Transverse colon (tissue), 4 donors: ENCODE measurements around the gene ELOVL3. TPM values are rescaled to one million over a fixed set of nuclear protein-coding genes. Genes with fewer than 3 reads are reported as not detected.
A peak's percentile ranks its signal among the peaks of the same experiment; 100 is the strongest.
"Not testable (repeated sequence)": the region's sequence is repeated elsewhere in the genome, so short reads cannot be mapped to it uniquely, and the experiment has no call there.

Experiments
- DNase-seq: peaks from one replicate; pipeline ENCODE4 v3.0.0-alpha.2; 2019
- H3K27ac ChIP-seq, 4 donors: fragments of 200-600 bp; sonication (generic); 2 replicates each; pipeline ENCODE4 v1.5.1; 2016 to 2018; ENCODE audit warnings: inconsistent platforms in 4 of 4
- H3K27me3 ChIP-seq: fragments of 200-600 bp; sonication (generic); 2 replicates; pipeline ENCODE4 v1.5.1; 2017; ENCODE audit warnings: inconsistent platforms
- H3K36me3 ChIP-seq, 4 donors: fragments of 200-600 bp; sonication (generic); 2 replicates each; pipeline ENCODE4 v1.5.1; 2017 to 2019; ENCODE audit warnings: inconsistent platforms in 4 of 4
- H3K4me1 ChIP-seq, 4 donors: fragments of 200-600 bp; sonication (generic); 2 replicates each; pipeline ENCODE4 v1.5.1; 2017 to 2020; ENCODE audit warnings: inconsistent platforms in 4 of 4
- H3K4me3 ChIP-seq, 4 donors: fragments of 200-600 bp; sonication (generic); 1 replicate in 1 of 4; 2 replicates in 3 of 4; pipeline versions ENCODE4 v1.5.1 to v1.6.1; 2017 to 2019; ENCODE audit warnings: inconsistent platforms in 4 of 4
- H3K9me3 ChIP-seq, 2 donors: fragments of 200-600 bp; sonication (generic); 2 replicates each; pipeline ENCODE4 v1.5.1; 2017 to 2019; ENCODE audit warnings: inconsistent platforms in 2 of 2
- EP300 ChIP-seq: sonication (generic); formaldehyde crosslinking; IDR thresholded peaks from one replicate; pipeline ENCODE4 v1.6.1; 2017; ENCODE audit warnings: antibody characterized with exemption, low read depth
- POLR2A ChIP-seq: fragments of 450-650 bp; IDR thresholded peaks from one replicate; pipeline ENCODE4 v1.6.1; 2016; ENCODE audit warnings: antibody characterized with exemption, mild to moderate bottlenecking, moderate library complexity
- POLR2AphosphoS5 ChIP-seq, 3 donors: sonication (generic); formaldehyde crosslinking; IDR thresholded peaks; one replicate each; pipeline ENCODE4 v1.6.1; 2016; ENCODE audit warnings: antibody characterized with exemption in 3 of 3
- WGBS, 2 donors: methylation state at CpG; one replicate each; pipeline ENCODE4 v1.1.5; 2018; ENCODE audit warnings: low coverage in 1 of 2; 5-methylcytosine and 5-hydroxymethylcytosine counted together
- in situ Hi-C, 4 donors: fragments of 200-750 bp; cut with MboI; loops; one replicate each; pipeline versions ENCODE4 v1.15.0 to v1.15.1; 2017; ENCODE audit warnings: low sequenced_read_pairs in 3 of 4, low pct_ligation_motif_present in 1 of 4, low pct_unique_long_range_greater_than_20kb in 1 of 4
- intact Hi-C: fragments of 100-400 bp; cut with DNase I; formaldehyde crosslinking; loops from one replicate; pipeline ENCODE4 v1.15.1; 2023; ENCODE audit warnings: low total_unique reads
- total RNA-seq, 4 donors: library from RNA; depleted of rRNA; stranded (reverse); fragments of >200 nt; gene quantifications; one replicate each; pipeline ENCODE4 v1.1.0, GENCODE V29; 2016
- TF ChIP-seq, protein P1 (sequence below), 5 experiments: fragments of 200-600 bp in 3 of 5; fragments of 450-650 bp in 2 of 5; sonication (generic) in 3 of 5; IDR thresholded peaks; 1 replicate in 2 of 5; 2 replicates in 3 of 5; pipeline ENCODE4 v1.5.1; 2016 to 2017; ENCODE audit warnings: antibody characterized with exemption in 5 of 5, inconsistent platforms in 3 of 5, mild to moderate bottlenecking in 2 of 5, moderate library complexity in 1 of 5

ELOVL3 gene
- total RNA-seq, 4 donors from 2014 or later = not detected

DNA sequence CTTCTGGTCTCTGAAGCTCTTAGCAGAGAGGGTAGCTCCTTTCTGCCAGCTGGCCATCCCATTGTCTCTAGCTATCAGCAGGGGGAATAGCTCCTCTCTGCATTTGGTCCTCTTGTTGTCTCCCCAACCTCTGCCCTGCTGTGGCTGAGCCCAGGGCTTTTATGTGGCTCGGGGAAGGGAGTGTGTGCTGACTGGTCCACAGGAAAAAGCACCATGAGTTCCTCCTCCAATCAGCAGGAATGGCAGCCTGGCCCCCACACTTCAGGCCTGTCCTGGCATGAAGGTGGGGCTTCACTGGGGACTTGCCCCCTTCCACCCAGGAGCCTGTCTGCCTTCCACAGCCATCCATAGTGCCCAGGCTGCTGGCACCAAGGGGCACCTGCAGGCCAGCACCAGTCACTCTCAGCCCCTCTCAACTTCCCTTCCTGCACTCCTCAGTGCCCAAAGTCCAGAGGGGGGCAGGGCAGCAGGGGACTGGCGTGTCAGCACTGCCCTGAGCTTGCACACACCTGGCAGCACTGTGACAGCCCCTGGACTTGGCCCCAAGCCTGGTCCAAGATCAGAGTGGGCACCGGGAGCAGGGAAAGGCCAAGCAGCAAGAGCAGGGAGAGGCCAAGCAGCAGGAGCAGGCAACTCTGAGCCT, 37.7 kb upstream of the ELOVL3 start:
- peak overlapping the region in 1 of 4 donors; percentile 42 for H3K27ac ChIP-seq
- WGBS, 2 donors = 66% methylated on average over 3 of the region's 3 CpGs; no CpG with 5 or more reads in 1 of the 2 donors
- no peak for TF ChIP-seq POLR2AphosphoS5 (IDR thresholded peaks at IDR 0.05)
- no peak for TF ChIP-seq POLR2A
- TF ChIP-seq, protein P1, sequence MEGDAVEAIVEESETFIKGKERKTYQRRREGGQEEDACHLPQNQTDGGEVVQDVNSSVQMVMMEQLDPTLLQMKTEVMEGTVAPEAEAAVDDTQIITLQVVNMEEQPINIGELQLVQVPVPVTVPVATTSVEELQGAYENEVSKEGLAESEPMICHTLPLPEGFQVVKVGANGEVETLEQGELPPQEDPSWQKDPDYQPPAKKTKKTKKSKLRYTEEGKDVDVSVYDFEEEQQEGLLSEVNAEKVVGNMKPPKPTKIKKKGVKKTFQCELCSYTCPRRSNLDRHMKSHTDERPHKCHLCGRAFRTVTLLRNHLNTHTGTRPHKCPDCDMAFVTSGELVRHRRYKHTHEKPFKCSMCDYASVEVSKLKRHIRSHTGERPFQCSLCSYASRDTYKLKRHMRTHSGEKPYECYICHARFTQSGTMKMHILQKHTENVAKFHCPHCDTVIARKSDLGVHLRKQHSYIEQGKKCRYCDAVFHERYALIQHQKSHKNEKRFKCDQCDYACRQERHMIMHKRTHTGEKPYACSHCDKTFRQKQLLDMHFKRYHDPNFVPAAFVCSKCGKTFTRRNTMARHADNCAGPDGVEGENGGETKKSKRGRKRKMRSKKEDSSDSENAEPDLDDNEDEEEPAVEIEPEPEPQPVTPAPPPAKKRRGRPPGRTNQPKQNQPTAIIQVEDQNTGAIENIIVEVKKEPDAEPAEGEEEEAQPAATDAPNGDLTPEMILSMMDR (IDR thresholded peaks at IDR 0.05) = no peak
- TF ChIP-seq EP300 = no peak
- H3K4me1 ChIP-seq = peaks cover 6 to 15% (median 11%) of the 10 kb centered on the region in 4 donors
- H3K36me3 ChIP-seq = no peaks in the 10 kb centered on the region
- peak; percentile 30 for DNase-seq
- no peaks in the 10 kb centered on the region for H3K27me3 ChIP-seq
- in situ Hi-C loops (no loop called here), intact Hi-C loops (no loop called here)
- peaks cover 0 to 8% of the 10 kb centered on the region in 2 donors for H3K9me3 ChIP-seq
- no peak overlapping the region for H3K4me3 ChIP-seq

DNA sequence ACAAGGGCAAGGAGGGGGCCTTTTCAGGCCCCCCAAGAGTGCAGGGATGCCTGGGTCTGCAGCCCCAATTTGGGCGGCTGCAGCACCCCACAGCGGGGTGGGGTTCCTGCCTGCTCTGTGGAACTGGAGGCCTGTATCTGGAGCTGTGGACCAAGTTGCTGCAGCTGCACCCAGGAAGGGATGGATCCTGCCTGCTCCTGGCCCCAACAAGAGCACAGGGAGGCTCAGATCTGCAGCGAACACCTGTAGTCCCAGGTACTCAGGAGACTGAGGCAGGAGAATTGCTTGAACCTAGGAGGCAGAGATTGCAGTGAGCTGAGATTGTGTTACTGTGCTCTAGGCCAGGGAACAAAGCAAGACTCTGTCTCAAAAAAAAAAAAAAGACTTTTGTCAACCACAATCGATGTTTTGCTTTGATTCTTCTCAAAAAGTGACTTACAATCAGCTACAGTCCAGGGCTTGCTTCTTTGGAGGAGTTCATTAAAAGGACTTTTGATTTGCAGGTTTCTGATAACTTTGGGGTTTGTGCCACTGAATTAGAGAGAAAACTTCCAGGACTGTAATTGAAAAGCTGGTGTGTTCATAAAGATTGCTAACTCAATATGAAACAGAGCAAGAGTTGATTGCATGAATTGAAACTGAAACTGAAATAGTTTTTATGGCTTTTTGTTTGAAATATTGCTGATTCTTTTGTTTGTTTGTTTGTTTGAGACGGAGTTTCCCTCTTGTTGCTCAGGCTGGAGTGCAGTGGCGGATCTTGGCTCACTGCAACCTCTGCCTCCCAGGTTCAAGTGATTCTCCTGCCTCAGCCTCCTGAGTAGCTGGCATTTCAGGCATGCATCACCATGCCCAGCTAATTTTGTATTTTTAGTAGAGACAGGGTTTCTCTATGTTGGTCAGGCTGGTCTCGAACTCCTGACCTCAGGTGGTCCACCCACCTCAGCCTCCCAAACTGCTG, 36.9 kb upstream of the ELOVL3 start:
- WGBS, 2 donors = 33 to 45% methylated on average over 4 to 6 of the region's 7 CpGs
- H3K36me3 ChIP-seq, intact Hi-C loops, in situ Hi-C loops, DNase-seq, H3K27me3 ChIP-seq, H3K9me3 ChIP-seq: not testable (repeated sequence)
- H3K27ac ChIP-seq = peak overlapping the region in 2 of 4 donors; percentile 35 to 42
- peak overlapping the region in 1 of 4 donors; percentile 10 for H3K4me3 ChIP-seq
- peaks cover 6 to 15% (median 11%) of the 10 kb centered on the region in 4 donors for H3K4me1 ChIP-seq

- intact Hi-C loops = no loop called here
- H3K27me3 ChIP-seq = no peaks in the 10 kb centered on the region
- H3K4me3 ChIP-seq = no peak overlapping the region
- no peak for TF ChIP-seq POLR2A
- no peak for TF ChIP-seq EP300
- TF ChIP-seq, protein P1 (IDR thresholded peaks at IDR 0.05) = no peak
- no peak for TF ChIP-seq POLR2AphosphoS5 (IDR thresholded peaks at IDR 0.05)
- peaks cover 6 to 15% (median 11%) of the 10 kb centered on the region in 4 donors for H3K4me1 ChIP-seq
- no peak overlapping the region for H3K27ac ChIP-seq
- H3K36me3 ChIP-seq = no peaks in the 10 kb centered on the region
- DNase-seq = no peak
- peaks cover 0 to 8% of the 10 kb centered on the region in 2 donors for H3K9me3 ChIP-seq
- WGBS, 2 donors = 60 to 73% methylated on average over 6 to 7 of the region's 7 CpGs
- in situ Hi-C loops = no loop called here
These were observed 34.1 kb upstream of the ELOVL3 start for GRCh38 chr10:102191956-102192355.

DNA sequence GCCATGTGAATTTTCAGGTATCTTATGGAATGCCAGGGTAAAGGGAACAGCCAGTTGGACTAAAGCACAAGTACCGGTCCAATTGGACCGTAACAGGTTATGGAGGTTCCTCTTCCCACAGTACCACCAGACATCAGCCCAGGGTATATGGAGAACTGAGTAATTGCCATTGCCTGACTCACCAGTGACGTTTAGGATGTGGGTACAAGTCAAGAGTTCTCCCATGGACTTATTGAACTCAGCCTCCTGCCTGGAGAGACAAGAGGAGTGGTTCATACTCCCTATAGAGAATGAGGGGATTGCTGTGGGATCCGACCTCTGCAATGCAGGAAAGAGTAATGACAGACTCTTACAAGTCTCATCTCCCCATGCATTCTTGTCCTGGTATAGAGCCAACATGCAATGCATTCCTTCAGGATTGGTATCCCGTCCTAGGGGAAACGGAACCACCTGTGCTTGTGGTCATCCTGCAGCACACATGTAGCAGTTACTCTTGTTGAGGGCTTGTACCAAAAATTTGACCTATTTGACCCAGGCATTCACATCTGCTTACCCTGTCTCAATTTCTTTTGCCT, 30.7 kb upstream of the ELOVL3 start:
- no peak overlapping the region for H3K4me3 ChIP-seq
- whole genome bisulfite sequencing, 2 donors = 83% methylated on average over 6 of the region's 6 CpGs; no CpG with 5 or more reads in 1 of the 2 donors
- no peak for DNase-seq
- H3K27me3 ChIP-seq = no peaks in the 10 kb centered on the region
- TF ChIP-seq POLR2A (no peak), POLR2AphosphoS5 (IDR thresholded peaks at IDR 0.05) (no peak), EP300 (no peak)
- TF ChIP-seq, protein P1 (IDR thresholded peaks at IDR 0.05) = no peak
- intact Hi-C loops = no loop called here
- H3K27ac ChIP-seq = no peak overlapping the region
- H3K4me1 ChIP-seq = no peaks in the 10 kb centered on the region
- peaks cover 0 to 8% of the 10 kb centered on the region in 2 donors for H3K9me3 ChIP-seq
- in situ Hi-C loops = no loop called here
- no peaks in the 10 kb centered on the region for H3K36me3 ChIP-seq
